HCT116 (cell line): ENCODE results near the gene ANO3. TPM values are rescaled to one million over a fixed set of nuclear protein-coding genes. Genes with fewer than 3 reads are reported as not detected.

Source experiments
- ATAC-seq: fragments of 200-7000 bp; cut with Tn5 transposase; 2 replicates; pipeline ENCODE4 v1.9.1; 2020; ENCODE audit warnings: mild to moderate bottlenecking, moderate library complexity
- BruUV-seq: library from RNA; stranded (reverse); fragments of 400-500 nt; replicated peaks from 2 replicates; lab custom pipeline; 2021; lab: Mats Ljungman, UMichigan
- CTCF ChIA-PET: fragments of 300-600 bp; sonication (Branson Sonifier 250); formaldehyde crosslinking; loops from one replicate; lab custom pipeline; 2021; ENCODE audit warnings: antibody characterized with exemption; lab: Charles Lee
- POLR2A ChIA-PET: fragments of 300-600, 350-600 bp; sonication (Branson Sonifier 250); formaldehyde crosslinking; loops from one replicate; lab custom pipeline; 2021; ENCODE audit warnings: antibody characterized with exemption; lab: Charles Lee
- RAD21 ChIA-PET, 2 experiments: fragments of 300-600 bp; sonication (Branson Sonifier 250); formaldehyde crosslinking; loops; one replicate each; lab custom pipeline; 2023; ENCODE audit warnings: low total read pairs in 2 of 2; ENCODE audit not compliant: uncharacterized antibody in 2 of 2, unreplicated experiment in 2 of 2, low non-redundant PET in 1 of 2; lab: Charles Lee
- DNase-seq: peaks from one replicate; pipeline ENCODE4 v3.0.0-alpha.2; 2010; ENCODE audit warnings: low read depth, low spot score
- H2AFZ ChIP-seq: fragments of 200-600 bp; shearing (Covaris generic), sonication (generic); 2 replicates; pipeline ENCODE4 v1.6.1; 2017; ENCODE audit warnings: low read depth, mixed run types, mixed read lengths, antibody characterized with exemption, low read length; ENCODE audit not compliant: poor library complexity, severe bottlenecking
- H3K27ac ChIP-seq: 2 replicates; pipeline ENCODE4 v1.5.1; 2012; ENCODE audit warnings: low read depth, low read length
- H3K27me3 ChIP-seq: fragments of 200-600 bp; sonication (generic); 2 replicates; pipeline ENCODE4 v1.6.1; 2016; ENCODE audit warnings: mixed run types, low read length, mixed read lengths; ENCODE audit not compliant: insufficient read depth
- H3K36me3 ChIP-seq, 2 experiments: fragments of 200-500 bp in 1 of 2; fragments of 200-600 bp in 1 of 2; sonication (Bioruptor generic) in 1 of 2; sonication (generic) in 1 of 2; 2 replicates each; pipeline versions ENCODE4 v1.5.1 to v1.6.1; 2014 to 2016; ENCODE audit warnings: low read length in 2 of 2, inconsistent platforms in 1 of 2, mixed read lengths in 1 of 2, mixed run types in 1 of 2; ENCODE audit not compliant: insufficient read depth in 2 of 2, control insufficient read depth in 1 of 2
- H3K4me1 ChIP-seq, 2 experiments: fragments of 200-600 bp in 1 of 2; sonication (generic) in 1 of 2; 2 replicates each; pipeline versions ENCODE4 v1.5.1 to v1.6.1; 2012 to 2017; ENCODE audit warnings: low read length in 2 of 2, inconsistent platforms in 1 of 2, mild to moderate bottlenecking in 1 of 2, mixed read lengths in 1 of 2, mixed run types in 1 of 2, moderate library complexity in 1 of 2; ENCODE audit not compliant: insufficient read depth in 2 of 2, control insufficient read depth in 1 of 2
- H3K4me2 ChIP-seq: fragments of 200-600 bp; sonication (generic); 2 replicates; pipeline ENCODE4 v1.6.1; 2017; ENCODE audit warnings: mixed run types, low read length, mixed read lengths
- H3K4me3 ChIP-seq, 2 experiments: fragments of 200-600 bp in 1 of 2; sonication (generic) in 1 of 2; replicated peaks in 1 of 2; 2 replicates each; pipeline ENCODE4 v1.5.1; 2011 to 2016; ENCODE audit warnings: low read length in 2 of 2, control low read depth in 1 of 2, low read depth in 1 of 2, mild to moderate bottlenecking in 1 of 2, mixed read lengths in 1 of 2, mixed run types in 1 of 2
- H3K79me2 ChIP-seq: fragments of 200-600 bp; sonication (generic); 2 replicates; pipeline ENCODE4 v1.6.1; 2017; ENCODE audit warnings: mild to moderate bottlenecking, mixed run types, low read length, moderate library complexity, mixed read lengths; ENCODE audit not compliant: insufficient read depth
- H3K9ac ChIP-seq: fragments of 200-600 bp; sonication (generic); 2 replicates; pipeline ENCODE4 v1.6.1; 2016; ENCODE audit warnings: low read length, mixed read lengths
- H3K9me2 ChIP-seq: fragments of 200-600 bp; sonication (generic), shearing (Covaris generic); 2 replicates; pipeline ENCODE4 v1.6.1; 2017; ENCODE audit warnings: mixed run types, mild to moderate bottlenecking, moderate library complexity; ENCODE audit not compliant: insufficient read depth
- H3K9me3 ChIP-seq, 2 experiments: fragments of 200-500 bp in 1 of 2; fragments of 200-600 bp in 1 of 2; sonication (Bioruptor generic) in 1 of 2; sonication (generic) in 1 of 2; 2 replicates each; pipeline ENCODE4 v1.6.1; 2014 to 2017; ENCODE audit warnings: low read length in 2 of 2, mixed read lengths in 2 of 2, inconsistent platforms in 1 of 2, low read depth in 1 of 2, mild to moderate bottlenecking in 1 of 2, mixed run types in 1 of 2, moderate library complexity in 1 of 2; ENCODE audit not compliant: control insufficient read depth in 1 of 2, insufficient read depth in 1 of 2
- H4K20me1 ChIP-seq: fragments of 200-600 bp; sonication (generic), shearing (Covaris generic); 2 replicates; pipeline ENCODE4 v1.6.1; 2017; ENCODE audit warnings: mixed run types, mild to moderate bottlenecking, moderate library complexity; ENCODE audit not compliant: insufficient read depth
- CBX3 ChIP-seq: IDR thresholded peaks from 2 replicates; pipeline ENCODE4 v1.6.1; 2012; ENCODE audit warnings: low read depth
- EGR1 ChIP-seq: IDR thresholded peaks from 2 replicates; pipeline ENCODE4 v1.6.1; 2012; ENCODE audit warnings: low read depth
- ELF1 ChIP-seq: IDR thresholded peaks from 2 replicates; pipeline ENCODE4 v1.6.1; 2012; ENCODE audit warnings: low read depth, borderline replicate concordance
- EZH2 ChIP-seq: fragments of 200-600 bp; sonication (generic); IDR thresholded peaks from 2 replicates; pipeline ENCODE4 v1.6.1; 2017; ENCODE audit warnings: antibody characterized with exemption, mixed run types
- FOSL1 ChIP-seq: IDR thresholded peaks from 2 replicates; pipeline ENCODE4 v1.6.1; 2012; ENCODE audit warnings: low read depth
- JUND ChIP-seq: IDR thresholded peaks from 2 replicates; pipeline ENCODE4 v1.6.1; 2012
- RAD21 ChIP-seq: IDR thresholded peaks from 2 replicates; pipeline ENCODE4 v1.6.1; 2012; ENCODE audit warnings: low read depth, mild to moderate bottlenecking
- SIN3A ChIP-seq: IDR thresholded peaks from 2 replicates; pipeline ENCODE4 v1.6.1; 2012; ENCODE audit warnings: low read depth
- SP1 ChIP-seq: IDR thresholded peaks from 2 replicates; pipeline ENCODE4 v1.6.1; 2012; ENCODE audit warnings: low read depth
- SRF ChIP-seq: IDR thresholded peaks from 2 replicates; pipeline ENCODE4 v1.6.1; 2012; ENCODE audit warnings: low read depth
- TCF7L2 ChIP-seq: IDR thresholded peaks from 2 replicates; pipeline ENCODE4 v1.7.0; 2011; ENCODE audit warnings: borderline replicate concordance, inconsistent platforms; ENCODE audit not compliant: insufficient read depth, insufficient read length; ENCODE audit errors: extremely low read depth
- YY1 ChIP-seq: IDR thresholded peaks from 2 replicates; pipeline ENCODE4 v1.6.1; 2011; ENCODE audit warnings: low read length, low read depth, moderate library complexity, mild to moderate bottlenecking; ENCODE audit not compliant: insufficient replicate concordance; ENCODE audit errors: extremely low read depth
- ZFX ChIP-seq: fragments of 450-650 bp; IDR thresholded peaks from 2 replicates; pipeline ENCODE4 v1.6.1; 2017
- ZNF274 ChIP-seq: fragments of 200-500 bp; sonication (Bioruptor generic); IDR thresholded peaks from 2 replicates; pipeline ENCODE4 v1.6.1; 2014; ENCODE audit warnings: mild to moderate bottlenecking, low read depth, low read length, inconsistent platforms
- intact Hi-C: fragments of 100-400 bp; cut with micrococcal nuclease; formaldehyde crosslinking; loops from 2 replicates; pipeline ENCODE4 v1.10.0; 2022
- total RNA-seq: library from RNA; stranded (reverse); gene quantifications from one replicate; pipeline ENCODE4 v1.2.1, GENCODE V29; 2021; ENCODE audit not compliant: unreplicated experiment
- TF ChIP-seq, protein P1 (sequence below): IDR thresholded peaks from 2 replicates; pipeline ENCODE4 v1.6.1; 2011; ENCODE audit warnings: mild to moderate bottlenecking, low read length, moderate library complexity; ENCODE audit not compliant: insufficient replicate concordance; ENCODE audit errors: extremely low read depth
- TF ChIP-seq, protein P2 (sequence below): IDR thresholded peaks from 2 replicates; pipeline ENCODE4 v1.6.1; 2012; ENCODE audit warnings: low read depth
- TF ChIP-seq, protein P3 (sequence below): IDR thresholded peaks from 2 replicates; pipeline ENCODE4 v1.6.1; 2012

The ANO3 gene
- total RNA-seq, 1 experiment from 2014 or later, result not detected

DNA sequence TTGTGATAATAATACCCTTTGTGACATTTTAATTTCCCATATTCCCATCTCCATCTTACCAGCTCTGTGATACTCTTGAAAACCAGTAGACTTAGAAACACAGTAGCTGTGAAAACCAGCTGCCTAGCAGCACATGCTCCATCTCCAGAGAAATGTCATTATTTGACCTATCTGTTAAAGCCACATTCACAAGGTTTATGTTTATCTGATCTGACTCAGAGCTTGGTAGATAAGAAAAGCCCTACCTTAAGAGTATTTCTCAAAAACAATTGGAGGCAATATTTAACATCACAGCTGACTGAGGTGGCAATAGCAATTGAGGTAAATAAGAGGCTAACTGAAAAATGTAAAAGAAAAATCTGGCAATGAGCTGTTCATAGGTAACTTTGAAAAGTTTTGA is 8.1 kb upstream of the ANO3 start:
- CTCF ChIA-PET, result no interaction called here
- no peak overlapping the region for H3K4me3 ChIP-seq
- no peaks in the 10 kb centered on the region for H3K79me2 ChIP-seq
- no peaks in the 10 kb centered on the region for H3K9me2 ChIP-seq
- H3K9ac ChIP-seq, result no peak overlapping the region
- no peaks in the 10 kb centered on the region for H4K20me1 ChIP-seq
- H3K36me3 ChIP-seq, result no peaks in the 10 kb centered on the region
- ATAC-seq (no peak), DNase-seq (no peak)
- no peak overlapping the region for H3K4me2 ChIP-seq
- POLR2A ChIA-PET, result no interaction called here
- H2AFZ ChIP-seq, result no peak overlapping the region
- H3K27me3 ChIP-seq, result no peaks in the 10 kb centered on the region
- TF ChIP-seq, protein P1, sequence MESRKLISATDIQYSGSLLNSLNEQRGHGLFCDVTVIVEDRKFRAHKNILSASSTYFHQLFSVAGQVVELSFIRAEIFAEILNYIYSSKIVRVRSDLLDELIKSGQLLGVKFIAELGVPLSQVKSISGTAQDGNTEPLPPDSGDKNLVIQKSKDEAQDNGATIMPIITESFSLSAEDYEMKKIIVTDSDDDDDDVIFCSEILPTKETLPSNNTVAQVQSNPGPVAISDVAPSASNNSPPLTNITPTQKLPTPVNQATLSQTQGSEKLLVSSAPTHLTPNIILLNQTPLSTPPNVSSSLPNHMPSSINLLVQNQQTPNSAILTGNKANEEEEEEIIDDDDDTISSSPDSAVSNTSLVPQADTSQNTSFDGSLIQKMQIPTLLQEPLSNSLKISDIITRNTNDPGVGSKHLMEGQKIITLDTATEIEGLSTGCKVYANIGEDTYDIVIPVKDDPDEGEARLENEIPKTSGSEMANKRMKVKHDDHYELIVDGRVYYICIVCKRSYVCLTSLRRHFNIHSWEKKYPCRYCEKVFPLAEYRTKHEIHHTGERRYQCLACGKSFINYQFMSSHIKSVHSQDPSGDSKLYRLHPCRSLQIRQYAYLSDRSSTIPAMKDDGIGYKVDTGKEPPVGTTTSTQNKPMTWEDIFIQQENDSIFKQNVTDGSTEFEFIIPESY, result no peak
- TF ChIP-seq SP1 (no peak), CBX3 (no peak), JUND (no peak), TCF7L2 (no peak), ZNF274 (no peak), SIN3A (no peak), YY1 (no peak), EGR1 (no peak), RAD21 (no peak), EZH2 (no peak), SRF (no peak), FOSL1 (no peak), ZFX (no peak), ELF1 (no peak)
- TF ChIP-seq, protein P2, sequence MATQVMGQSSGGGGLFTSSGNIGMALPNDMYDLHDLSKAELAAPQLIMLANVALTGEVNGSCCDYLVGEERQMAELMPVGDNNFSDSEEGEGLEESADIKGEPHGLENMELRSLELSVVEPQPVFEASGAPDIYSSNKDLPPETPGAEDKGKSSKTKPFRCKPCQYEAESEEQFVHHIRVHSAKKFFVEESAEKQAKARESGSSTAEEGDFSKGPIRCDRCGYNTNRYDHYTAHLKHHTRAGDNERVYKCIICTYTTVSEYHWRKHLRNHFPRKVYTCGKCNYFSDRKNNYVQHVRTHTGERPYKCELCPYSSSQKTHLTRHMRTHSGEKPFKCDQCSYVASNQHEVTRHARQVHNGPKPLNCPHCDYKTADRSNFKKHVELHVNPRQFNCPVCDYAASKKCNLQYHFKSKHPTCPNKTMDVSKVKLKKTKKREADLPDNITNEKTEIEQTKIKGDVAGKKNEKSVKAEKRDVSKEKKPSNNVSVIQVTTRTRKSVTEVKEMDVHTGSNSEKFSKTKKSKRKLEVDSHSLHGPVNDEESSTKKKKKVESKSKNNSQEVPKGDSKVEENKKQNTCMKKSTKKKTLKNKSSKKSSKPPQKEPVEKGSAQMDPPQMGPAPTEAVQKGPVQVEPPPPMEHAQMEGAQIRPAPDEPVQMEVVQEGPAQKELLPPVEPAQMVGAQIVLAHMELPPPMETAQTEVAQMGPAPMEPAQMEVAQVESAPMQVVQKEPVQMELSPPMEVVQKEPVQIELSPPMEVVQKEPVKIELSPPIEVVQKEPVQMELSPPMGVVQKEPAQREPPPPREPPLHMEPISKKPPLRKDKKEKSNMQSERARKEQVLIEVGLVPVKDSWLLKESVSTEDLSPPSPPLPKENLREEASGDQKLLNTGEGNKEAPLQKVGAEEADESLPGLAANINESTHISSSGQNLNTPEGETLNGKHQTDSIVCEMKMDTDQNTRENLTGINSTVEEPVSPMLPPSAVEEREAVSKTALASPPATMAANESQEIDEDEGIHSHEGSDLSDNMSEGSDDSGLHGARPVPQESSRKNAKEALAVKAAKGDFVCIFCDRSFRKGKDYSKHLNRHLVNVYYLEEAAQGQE, result no peak
- TF ChIP-seq, protein P3, sequence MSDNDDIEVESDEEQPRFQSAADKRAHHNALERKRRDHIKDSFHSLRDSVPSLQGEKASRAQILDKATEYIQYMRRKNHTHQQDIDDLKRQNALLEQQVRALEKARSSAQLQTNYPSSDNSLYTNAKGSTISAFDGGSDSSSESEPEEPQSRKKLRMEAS, result no peak
- BruUV-seq, result no TSS peak
- RAD21 ChIA-PET, result no interaction called here
- H3K27ac ChIP-seq, result no peak overlapping the region
- no peaks in the 10 kb centered on the region for H3K4me1 ChIP-seq
- peaks cover 11 to 15% of the 10 kb centered on the region in 2 experiments; a peak in 2 of 4 replicates for H3K9me3 ChIP-seq
- intact Hi-C loops, result no loop called here
